Activated gamma-delta T cell treated with Interleukin-2 at 50 U/mL for 16 hours (primary cell): ENCODE results near the gene GLYATL1.
"Not testable (repeated sequence)": the region's sequence is repeated elsewhere in the genome, so short reads cannot be mapped to it uniquely, and the experiment has no call there.

Experiments
- DNase-seq: peaks from one replicate; pipeline ENCODE4 v3.0.0-alpha.2; 2020

GLYATL1 gene

GRCh38 chr11:58999291-58999680 is 60.0 kb downstream of the GLYATL1 start:
- no peak for DNase-seq

- no peak for DNase-seq
These were observed 60.7 kb downstream of the GLYATL1 start for GRCh38 chr11:59000003-59000402.

GRCh38 chr11:59002006-59002405 is 62.7 kb downstream of the GLYATL1 start:
- not testable (repeated sequence) for DNase-seq
